Gastroesophageal sphincter (tissue), 3 donors: Measurements from ENCODE around the gene EPHB3.

Experiments
- EP300 ChIP-seq: sonication (generic); formaldehyde crosslinking; IDR thresholded peaks from one replicate; pipeline ENCODE4 v1.6.1; 2017; ENCODE audit warnings: antibody characterized with exemption, mild to moderate bottlenecking
- POLR2A ChIP-seq, 2 donors: fragments of 450-650 bp; IDR thresholded peaks; one replicate each; pipeline ENCODE4 v1.6.1; 2017; ENCODE audit warnings: antibody characterized with exemption in 2 of 2, mild to moderate bottlenecking in 2 of 2, moderate library complexity in 1 of 2
- TF ChIP-seq, protein P1 (sequence below), 4 experiments: fragments of 200-600 bp in 2 of 4; fragments of 450-650 bp in 2 of 4; sonication (generic) in 1 of 4; IDR thresholded peaks; one replicate each; pipeline ENCODE4 v1.5.1; 2017 to 2019; ENCODE audit warnings: antibody characterized with exemption in 4 of 4, mild to moderate bottlenecking in 2 of 4, moderate library complexity in 2 of 4

DNA sequence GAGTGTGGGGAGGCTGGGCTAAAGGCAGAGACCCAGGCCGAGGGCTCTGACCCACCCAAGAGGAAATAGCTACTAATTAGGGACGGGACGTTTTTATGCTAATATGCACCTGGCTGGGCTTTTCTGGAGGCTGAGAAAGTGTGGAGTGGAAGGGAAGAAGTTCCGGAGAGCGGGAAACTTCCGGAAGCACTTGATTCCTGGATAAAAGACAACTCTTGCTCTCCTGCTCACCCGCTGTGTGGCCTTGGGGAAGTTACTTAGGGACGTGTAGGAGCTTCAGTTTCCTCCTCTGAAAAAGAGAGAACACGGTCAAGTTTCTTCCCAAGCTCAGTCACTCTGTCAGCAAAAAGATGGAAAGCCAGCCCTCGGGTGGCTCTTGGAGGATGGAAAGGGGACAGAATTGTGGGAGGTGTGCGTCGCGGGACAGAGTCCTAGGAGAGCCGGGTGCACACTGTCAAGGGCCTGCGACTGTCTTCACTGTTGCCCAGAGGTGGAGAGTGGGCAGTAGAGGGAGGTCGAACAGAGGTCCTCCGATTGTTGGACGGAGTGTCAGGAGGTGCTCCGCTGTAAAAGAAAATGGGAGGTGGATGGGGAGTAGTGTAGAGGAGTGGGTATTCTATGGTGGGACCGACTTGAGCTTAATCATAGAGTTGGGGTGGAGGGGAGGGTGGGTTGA is 43.2 kb downstream of the EPHB3 start:
- TF ChIP-seq, protein P1, sequence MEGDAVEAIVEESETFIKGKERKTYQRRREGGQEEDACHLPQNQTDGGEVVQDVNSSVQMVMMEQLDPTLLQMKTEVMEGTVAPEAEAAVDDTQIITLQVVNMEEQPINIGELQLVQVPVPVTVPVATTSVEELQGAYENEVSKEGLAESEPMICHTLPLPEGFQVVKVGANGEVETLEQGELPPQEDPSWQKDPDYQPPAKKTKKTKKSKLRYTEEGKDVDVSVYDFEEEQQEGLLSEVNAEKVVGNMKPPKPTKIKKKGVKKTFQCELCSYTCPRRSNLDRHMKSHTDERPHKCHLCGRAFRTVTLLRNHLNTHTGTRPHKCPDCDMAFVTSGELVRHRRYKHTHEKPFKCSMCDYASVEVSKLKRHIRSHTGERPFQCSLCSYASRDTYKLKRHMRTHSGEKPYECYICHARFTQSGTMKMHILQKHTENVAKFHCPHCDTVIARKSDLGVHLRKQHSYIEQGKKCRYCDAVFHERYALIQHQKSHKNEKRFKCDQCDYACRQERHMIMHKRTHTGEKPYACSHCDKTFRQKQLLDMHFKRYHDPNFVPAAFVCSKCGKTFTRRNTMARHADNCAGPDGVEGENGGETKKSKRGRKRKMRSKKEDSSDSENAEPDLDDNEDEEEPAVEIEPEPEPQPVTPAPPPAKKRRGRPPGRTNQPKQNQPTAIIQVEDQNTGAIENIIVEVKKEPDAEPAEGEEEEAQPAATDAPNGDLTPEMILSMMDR (IDR thresholded peaks at IDR 0.05) = no peak
- TF ChIP-seq POLR2A (IDR thresholded peaks at IDR 0.05) (no peak), EP300 (no peak)
